Panc1 (cell line): ENCODE measurements around the gene RRP36. TPM values are rescaled to one million over a fixed set of nuclear protein-coding genes. Genes with fewer than 3 reads are reported as not detected.

Source experiments
- ATAC-seq: fragments of 200-7000 bp; cut with Tn5 transposase; 2 replicates; pipeline ENCODE4 v1.9.1; 2020; ENCODE audit warnings: mild to moderate bottlenecking, moderate library complexity
- BruUV-seq: library from RNA; stranded (reverse); fragments of 400-500 nt; replicated peaks from 2 replicates; lab custom pipeline; 2021; lab: Mats Ljungman, UMichigan
- CTCF ChIA-PET: fragments of 300-600 bp; sonication (Branson Sonifier 250); formaldehyde crosslinking; loops from one replicate; lab custom pipeline; 2022; ENCODE audit warnings: antibody characterized with exemption; lab: Charles Lee
- POLR2A ChIA-PET: fragments of 300-600 bp; sonication (Branson Sonifier 250); formaldehyde crosslinking; loops from one replicate; lab custom pipeline; 2022; ENCODE audit warnings: antibody characterized with exemption; lab: Charles Lee
- DNase-seq: peaks from one replicate; pipeline ENCODE4 v3.0.0-alpha.2; 2010; ENCODE audit warnings: low read depth, low spot score
- H3K27ac ChIP-seq: 2 replicates; pipeline ENCODE4 v1.5.1; 2011; ENCODE audit warnings: mild to moderate bottlenecking, low read length, inconsistent platforms
- H3K27me3 ChIP-seq: fragments of 200-500 bp; sonication (Bioruptor generic); 2 replicates; pipeline ENCODE4 v1.6.0; 2014; ENCODE audit warnings: low read length, inconsistent platforms; ENCODE audit not compliant: control insufficient read depth, insufficient read depth
- H3K36me3 ChIP-seq: fragments of 200-500 bp; sonication (Bioruptor generic); 2 replicates; pipeline ENCODE4 v1.5.1; 2014; ENCODE audit warnings: inconsistent platforms, mild to moderate bottlenecking, low read length, moderate library complexity; ENCODE audit not compliant: control insufficient read depth, insufficient read depth
- H3K4me1 ChIP-seq: 2 replicates; pipeline ENCODE4 v1.5.1; 2011; ENCODE audit warnings: inconsistent platforms, mild to moderate bottlenecking, low read length, moderate library complexity; ENCODE audit not compliant: control insufficient read depth, insufficient read depth
- H3K4me3 ChIP-seq, 2 experiments: 2 replicates each; pipeline ENCODE4 v1.5.1; 2011 to 2012; ENCODE audit warnings: low read depth in 2 of 2, low read length in 2 of 2, mild to moderate bottlenecking in 2 of 2, inconsistent platforms in 1 of 2, moderate library complexity in 1 of 2
- H3K9me3 ChIP-seq: fragments of 200-500 bp; sonication (Bioruptor generic); 2 replicates; pipeline ENCODE4 v1.5.1; 2014; ENCODE audit warnings: low read depth, mild to moderate bottlenecking, inconsistent platforms, low read length, moderate library complexity; ENCODE audit not compliant: control insufficient read depth, insufficient read depth
- CTCF ChIP-seq: fragments of 450-650 bp; IDR thresholded peaks from 2 replicates; pipeline ENCODE4 v1.5.1; 2017; ENCODE audit warnings: mild to moderate bottlenecking
- POLR2AphosphoS5 ChIP-seq: IDR thresholded peaks from 2 replicates; pipeline ENCODE4 v1.6.1; 2012; ENCODE audit warnings: mild to moderate bottlenecking, low read depth, low read length, moderate library complexity
- REST ChIP-seq, 2 experiments: IDR thresholded peaks; 2 replicates each; pipeline ENCODE4 v1.6.1; 2011 to 2012; ENCODE audit warnings: low read depth in 2 of 2, control low read depth in 1 of 2, low read length in 1 of 2, mild to moderate bottlenecking in 1 of 2, moderate library complexity in 1 of 2; ENCODE audit not compliant: insufficient read depth in 1 of 2
- SIN3A ChIP-seq: IDR thresholded peaks from 2 replicates; pipeline ENCODE4 v1.6.1; 2012; ENCODE audit warnings: low read depth, mild to moderate bottlenecking, low read length, moderate library complexity, borderline replicate concordance; ENCODE audit not compliant: insufficient read depth
- TCF7L2 ChIP-seq: IDR thresholded peaks from 2 replicates; pipeline ENCODE4 v1.6.1; 2011; ENCODE audit warnings: mild to moderate bottlenecking, low read depth, low read length, inconsistent platforms
- in situ Hi-C: cut with HindIII; loops from 2 replicates; pipeline ENCODE4 v1.10.0; 2016; ENCODE audit warnings: low sequenced_read_pairs, low pct_unique_long_range_greater_than_20kb
- intact Hi-C: fragments of 100-400 bp; cut with micrococcal nuclease; formaldehyde crosslinking; loops from one replicate; pipeline ENCODE4 v1.10.0; 2022; ENCODE audit not compliant: unreplicated experiment
- total RNA-seq: library from RNA; stranded (reverse); gene quantifications from one replicate; pipeline ENCODE4 v1.2.1, GENCODE V29; 2021; ENCODE audit not compliant: unreplicated experiment

The RRP36 gene
- total RNA-seq, 1 experiment from 2014 or later = 106 TPM

GRCh38 chr6:43016943-43017334 lies 4.5 kb upstream of the RRP36 start:
- ChIA-PET POLR2A (interaction anchor here (0.5 kb wide), 1 partner anchor 19 kb away, joined by 3 read pairs; no protein-coding TSS in a partner anchor), CTCF (no interaction called here)
- H3K9me3 ChIP-seq = no peaks in the 10 kb centered on the region
- H3K4me3 ChIP-seq = no peak overlapping the region
- ATAC-seq (no peak), DNase-seq (no peak)
- in situ Hi-C loops (no loop called here), intact Hi-C loops (no loop called here)
- no peaks in the 10 kb centered on the region for H3K27me3 ChIP-seq
- H3K36me3 ChIP-seq = peaks cover 6% of the 10 kb centered on the region
- BruUV-seq = no TSS peak
- H3K4me1 ChIP-seq = peaks cover 28% of the 10 kb centered on the region
- no peak overlapping the region for H3K27ac ChIP-seq
- TF ChIP-seq CTCF = no peak
- no peak for TF ChIP-seq TCF7L2
- no peak for TF ChIP-seq SIN3A
- TF ChIP-seq REST (IDR thresholded peaks at IDR 0.05; ENCODE audit: insufficient read depth in 1 of 2, low read depth in 2 of 2, low read length in 1 of 2) = no peak
- no peak for TF ChIP-seq POLR2AphosphoS5

GRCh38 chr6:43019152-43019551 lies 2.3 kb upstream of the RRP36 start:
- TF ChIP-seq CTCF (no peak), SIN3A (no peak), TCF7L2 (no peak), REST (IDR thresholded peaks at IDR 0.05; ENCODE audit: insufficient read depth in 1 of 2, low read depth in 2 of 2, low read length in 1 of 2) (no peak), POLR2AphosphoS5 (no peak)
- ChIA-PET CTCF (no interaction called here), POLR2A (interaction anchor here (0.6 kb wide), 1 partner anchor 40 kb away, joined by 3 read pairs; the partner anchor contains the start of gene PEX6)
- in situ Hi-C loops = no loop called here
- Histone ChIP-seq H3K27me3 (no peaks in the 10 kb centered on the region), H3K36me3 (peaks cover 2% of the 10 kb centered on the region; the same call in 1 of the 2 replicates), H3K27ac (no peak overlapping the region), H3K9me3 (no peaks in the 10 kb centered on the region), H3K4me3 (no peak overlapping the region), H3K4me1 (peaks cover 22% of the 10 kb centered on the region)
- BruUV-seq = no TSS peak
- intact Hi-C loops = no loop called here
- ATAC-seq (no peak), DNase-seq (no peak)
